Mammary epithelial cell (primary cell): Measurements from ENCODE around the gene RTN4.

Experiments
- CTCF ChIP-seq, 2 donors: IDR thresholded peaks in 1 of 2; conservative IDR thresholded peaks in 1 of 2; 2 replicates each; pipeline ENCODE4 v1.5.1; 2011 to 2012; ENCODE audit warnings: inconsistent platforms in 2 of 2, low read length in 2 of 2, mild to moderate bottlenecking in 2 of 2, control low read depth in 1 of 2, low read depth in 1 of 2; ENCODE audit not compliant: insufficient read depth in 1 of 2; ENCODE audit errors: extremely low read depth in 1 of 2
- EZH2 ChIP-seq: IDR thresholded peaks from 2 replicates; pipeline ENCODE4 v1.6.1; 2012; ENCODE audit warnings: low read length, inconsistent platforms, borderline replicate concordance

- TF ChIP-seq EZH2 = no peak
- no peak for TF ChIP-seq CTCF (conservative IDR thresholded peaks at IDR 0.05 in 1 of 2, IDR thresholded peaks at IDR 0.05 in 1 of 2; ENCODE audit: extremely low read depth in 1 of 2, insufficient read depth in 1 of 2, low read depth in 1 of 2, low read length in 2 of 2)
Measured at GRCh38 chr2:54964816-54965215, 85.4 kb downstream of the RTN4 start.
